ENCODE measurements around the gene MRPL52.
"Not testable (repeated sequence)": the region's sequence is repeated elsewhere in the genome, so short reads cannot be mapped to it uniquely, and the experiment has no call there.

Gene MRPL52

DNA sequence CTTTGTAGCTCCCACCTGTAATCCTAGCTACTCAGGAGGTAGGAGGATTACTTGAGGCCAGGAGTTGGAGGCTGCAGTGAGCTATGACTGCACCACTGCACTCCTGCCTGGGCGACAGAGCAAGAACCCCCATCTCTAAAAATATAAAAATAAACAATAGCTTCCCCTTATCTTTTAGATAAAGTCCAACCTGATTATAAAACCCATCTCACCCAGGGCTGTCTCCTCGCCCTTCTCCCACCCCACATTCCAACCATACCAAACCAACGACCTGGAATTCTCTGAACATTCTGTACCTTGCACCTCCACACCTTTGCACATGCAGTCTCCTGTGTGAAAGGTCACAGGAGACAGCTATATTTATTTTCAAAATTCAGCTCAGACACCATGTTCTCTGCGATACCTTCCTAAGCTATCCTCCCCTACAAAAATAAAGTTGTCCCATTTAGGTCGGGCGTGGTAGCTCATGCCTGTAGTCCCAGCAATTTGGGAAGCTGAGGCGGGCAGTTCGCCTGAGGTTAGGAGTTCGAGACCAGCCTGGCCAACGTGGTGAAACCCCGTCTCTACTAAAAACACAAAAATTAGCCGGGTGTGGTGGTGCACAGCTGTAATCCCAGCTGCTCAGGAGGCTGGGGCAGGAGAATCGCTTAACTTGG, 22.1 kb upstream of the MRPL52 start:
- no peak for DNase-seq (ENCODE audit: low read depth)
- H3K4me3 ChIP-seq (ENCODE audit: low read depth, low read length), result no peak overlapping the region

DNA sequence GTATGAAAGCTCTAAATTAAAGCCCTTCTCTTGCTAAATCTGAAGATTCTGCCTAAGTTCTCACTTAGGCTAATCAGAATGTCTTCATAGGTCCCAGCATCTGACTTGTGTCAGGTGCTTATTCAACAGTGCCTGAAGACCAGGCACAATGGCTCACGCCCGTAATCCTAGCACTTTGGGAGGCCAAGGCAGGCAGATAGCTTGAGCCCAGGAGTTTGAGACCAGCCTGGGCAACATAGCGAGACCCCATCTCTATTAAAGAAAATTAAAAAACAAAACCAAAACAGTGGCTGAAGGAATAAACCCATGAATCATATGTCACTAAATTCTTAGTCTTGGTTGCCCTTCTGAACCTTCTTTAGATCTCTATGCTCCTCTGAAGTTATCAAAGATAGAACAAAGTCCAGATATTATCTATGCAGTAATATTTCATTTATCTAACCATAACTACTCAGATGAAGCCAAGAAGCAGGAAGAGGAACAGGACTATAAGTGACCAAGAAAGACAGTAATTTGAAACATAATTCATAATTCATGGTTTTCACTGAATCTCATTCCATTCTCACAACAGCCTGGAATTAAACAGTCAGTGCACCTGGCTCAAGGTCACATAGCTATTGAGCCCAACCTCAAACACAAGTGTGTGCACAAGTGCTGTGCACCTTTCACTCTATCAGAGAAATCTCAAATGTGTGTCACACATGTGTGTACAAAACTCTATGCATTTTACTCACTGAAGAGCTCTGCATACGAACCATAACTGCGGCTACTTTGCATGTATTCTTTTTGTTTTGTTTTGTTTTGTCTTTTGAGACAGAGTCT, 21.1 kb upstream of the MRPL52 start:
- no peak for DNase-seq (ENCODE audit: low read depth)
- no peak overlapping the region for H3K4me3 ChIP-seq (ENCODE audit: low read depth, low read length)

- no peak overlapping the region for H3K4me3 ChIP-seq (ENCODE audit: low read depth, low read length)
- no peak for DNase-seq (ENCODE audit: low read depth)
Observed at GRCh38 chr14:22811722-22812121, 18.0 kb upstream of the MRPL52 start.

DNA sequence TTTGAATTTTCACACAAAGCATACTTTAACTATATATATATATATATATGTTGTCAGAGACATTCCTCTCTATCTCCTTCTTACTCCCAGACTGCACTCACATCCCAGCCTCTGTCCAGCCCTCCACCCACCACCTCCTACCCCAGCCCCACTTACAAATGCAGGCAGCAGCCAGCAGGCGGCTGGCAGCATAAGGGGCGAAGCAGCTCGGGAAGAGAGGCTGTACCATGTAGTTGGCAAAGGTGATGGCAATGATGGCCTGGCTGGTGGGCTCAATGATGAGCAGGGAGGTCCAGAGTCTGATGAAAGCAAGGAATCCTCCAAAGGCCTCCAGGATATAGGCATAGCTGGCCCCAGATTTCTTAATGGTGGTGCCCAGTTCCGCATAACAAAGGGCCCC, 16.9 kb upstream of the MRPL52 start:
- DNase-seq (ENCODE audit: low read depth), result no peak
- H3K4me3 ChIP-seq (ENCODE audit: low read depth, low read length), result no peak overlapping the region

GRCh38 chr14:22813145-22813544, 16.5 kb upstream of the MRPL52 start:
- DNase-seq (ENCODE audit: low read depth), result no peak
- no peak overlapping the region for H3K4me3 ChIP-seq (ENCODE audit: low read depth, low read length)

DNA sequence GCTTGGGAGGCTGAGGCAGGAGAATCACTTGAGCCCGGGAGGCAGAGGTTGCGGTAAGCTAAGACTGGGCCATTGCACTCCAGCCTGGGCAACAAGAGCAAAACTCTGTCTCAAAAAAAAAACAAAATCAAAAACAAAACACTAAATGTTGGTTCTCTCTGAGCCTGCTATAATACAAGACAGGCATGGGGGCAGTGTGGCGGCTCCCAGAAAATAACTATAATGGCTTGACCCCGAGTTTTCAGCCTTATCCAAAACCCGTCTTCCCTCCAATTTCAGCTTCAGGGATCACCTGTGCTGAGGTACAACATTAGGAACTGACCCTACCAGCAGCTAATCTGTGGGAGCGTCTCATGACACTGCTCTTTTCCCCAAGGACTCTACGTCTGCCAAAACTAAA, 15.3 kb upstream of the MRPL52 start:
- no peak overlapping the region for H3K4me3 ChIP-seq (ENCODE audit: low read depth, low read length)
- DNase-seq (ENCODE audit: low read depth), result no peak

GRCh38 chr14:22814941-22815713, 14.6 kb upstream of the MRPL52 start, which contains the start of gene SLC7A7:
SLC7A7 (minus strand) TSS chr14:22815435; CDS start chr14:22813398, 2,037 bp downstream.
- no peak for DNase-seq (ENCODE audit: low read depth)
- H3K4me3 ChIP-seq (ENCODE audit: low read depth, low read length), result peak within 1 kb of the TSS; percentile 2

DNA sequence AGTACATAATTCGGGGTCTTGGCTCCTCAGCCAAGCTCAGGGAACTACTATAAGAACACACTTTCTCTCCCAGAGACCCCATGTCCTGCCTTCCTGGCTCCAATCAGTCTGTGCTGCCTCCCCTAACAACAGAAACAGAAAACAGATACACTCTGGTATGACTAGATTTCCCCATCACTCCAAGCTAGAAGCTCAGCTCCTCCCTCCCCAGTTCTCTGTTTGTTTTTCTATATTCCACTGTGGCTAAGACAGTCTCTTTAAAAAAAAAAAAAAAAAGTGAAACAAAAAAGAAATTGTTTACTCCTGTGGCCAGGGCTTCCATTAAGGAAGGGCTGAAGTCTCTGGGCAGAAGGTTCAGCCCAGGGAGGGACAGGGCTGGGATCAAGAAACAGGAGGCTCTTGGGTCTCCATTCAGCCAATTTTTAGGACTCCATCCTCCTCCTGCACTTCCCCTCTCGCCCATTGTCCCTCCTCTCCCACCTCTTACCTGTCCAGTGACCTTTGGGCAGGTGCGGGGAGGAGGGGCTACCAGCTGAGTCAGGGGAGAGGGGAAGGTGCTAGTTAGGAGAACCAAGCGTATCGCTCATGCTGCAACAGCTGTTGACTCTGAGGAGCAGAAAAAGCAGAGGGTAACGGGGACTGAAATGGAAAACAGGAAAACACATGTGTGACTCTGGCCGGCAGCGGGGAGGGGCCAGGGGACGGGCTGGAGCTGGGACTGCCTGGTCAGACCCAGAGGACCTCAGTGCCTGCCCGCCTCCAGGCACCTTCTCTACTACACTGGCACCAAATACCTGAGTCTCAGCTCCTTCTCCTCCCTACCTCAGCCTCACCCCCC, 10.3 kb upstream of the MRPL52 start:
- H3K4me3 ChIP-seq (ENCODE audit: low read depth, low read length), result peak overlapping the region; percentile 22
- DNase-seq (ENCODE audit: low read depth), result no peak

DNA sequence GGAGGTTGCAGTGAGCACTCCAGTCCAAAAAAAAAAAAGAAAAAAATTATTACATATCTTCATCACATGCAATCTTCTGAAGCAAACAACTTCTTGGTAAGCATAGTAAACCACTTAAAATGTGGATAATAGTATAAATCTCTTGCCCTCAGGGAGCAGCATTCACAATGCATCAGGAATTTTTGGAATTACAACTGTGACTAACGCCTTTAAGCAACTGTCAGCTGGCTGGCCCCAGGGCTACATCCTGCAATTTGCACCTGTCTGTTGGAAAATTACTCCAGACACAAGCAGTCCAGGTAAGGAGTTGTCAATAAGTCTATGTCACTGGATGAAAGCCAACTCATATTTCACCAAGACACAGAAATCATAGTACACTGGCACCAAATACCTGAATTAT, 9.0 kb upstream of the MRPL52 start:
- H3K4me3 ChIP-seq (ENCODE audit: low read depth, low read length), result no peak overlapping the region
- no peak for DNase-seq (ENCODE audit: low read depth)

GRCh38 chr14:22821193-22822015, 8.3 kb upstream of the MRPL52 start:
- H3K4me3 ChIP-seq (ENCODE audit: low read depth, low read length), result no peak overlapping the region
- no peak for DNase-seq (ENCODE audit: low read depth)

GRCh38 chr14:22822016-22822570, 7.6 kb upstream of the MRPL52 start:
- H3K4me3 ChIP-seq (ENCODE audit: low read depth, low read length), result peak overlapping the region; percentile 3
- DNase-seq (ENCODE audit: low read depth), result no peak

- peak; percentile 58 for DNase-seq (ENCODE audit: low read depth)
- peak overlapping the region; percentile 30 for H3K4me3 ChIP-seq (ENCODE audit: low read depth, low read length)
Observed at GRCh38 chr14:22822571-22823098, 7.1 kb upstream of the MRPL52 start.

- DNase-seq (ENCODE audit: low read depth), result peak; percentile 88
- no peak overlapping the region for H3K4me3 ChIP-seq (ENCODE audit: low read depth, low read length)
Observed at GRCh38 chr14:22824711-22825359, 4.9 kb upstream of the MRPL52 start.

DNA sequence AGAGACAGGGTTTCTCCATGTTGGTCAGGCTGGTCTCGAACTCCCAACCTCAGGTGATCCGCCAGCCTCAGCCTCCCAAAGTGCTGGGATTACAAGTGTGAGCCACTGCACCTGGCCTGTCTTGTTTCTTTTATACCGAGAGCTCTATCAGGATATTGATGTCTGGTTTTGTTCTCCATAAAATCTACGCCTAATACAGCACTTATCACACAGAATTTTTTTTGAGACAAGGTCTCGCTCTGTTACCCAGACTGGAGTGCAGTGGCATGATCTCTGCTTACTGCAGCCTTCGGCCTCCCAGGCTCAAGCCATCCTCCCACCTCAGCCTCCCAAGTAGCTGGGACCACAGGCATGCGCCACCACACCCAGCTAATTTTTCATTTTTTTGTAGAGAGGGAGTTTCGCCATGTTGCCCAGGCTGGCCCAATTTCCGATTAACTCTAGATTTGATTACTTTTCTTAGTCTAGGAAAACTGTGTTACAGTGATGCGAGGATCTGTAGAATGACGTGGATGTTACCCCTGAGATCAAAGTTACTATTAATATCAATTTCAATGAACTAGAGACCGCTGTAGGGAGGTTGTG, 519 bp upstream of the MRPL52 start:
- H3K4me3 ChIP-seq (ENCODE audit: low read depth, low read length), result peak overlapping the region; percentile 95
- DNase-seq (ENCODE audit: low read depth), result not testable (repeated sequence)

- no peak for DNase-seq (ENCODE audit: low read depth)
- peak overlapping the region; percentile 95 for H3K4me3 ChIP-seq (ENCODE audit: low read depth, low read length)
Observed at GRCh38 chr14:22830443-22831010, 840 bp downstream of the MRPL52 start.

- DNase-seq (ENCODE audit: low read depth), result no peak
- no peak overlapping the region for H3K4me3 ChIP-seq (ENCODE audit: low read depth, low read length)
Observed at GRCh38 chr14:22835505-22835904, 5.8 kb downstream of the MRPL52 start.

All from skeletal muscle cell (primary cell).